K562 (cell line): ENCODE data around the gene ZDHHC17. TPM values are rescaled to one million over a fixed set of nuclear protein-coding genes. Genes with fewer than 3 reads are reported as not detected.
A peak's percentile ranks its signal among the peaks of the same experiment; 100 is the strongest.

Experiments
- ARID1B ChIP-seq: fragments of 450-650 bp; IDR thresholded peaks from 2 replicates; pipeline ENCODE4 v1.6.1; 2016; ENCODE audit warnings: antibody characterized with exemption, mild to moderate bottlenecking, inconsistent platforms
- EHMT2 ChIP-seq: fragments of 450-650 bp; IDR thresholded peaks from 2 replicates; pipeline ENCODE4 v1.6.1; 2018; ENCODE audit warnings: antibody characterized with exemption
- KDM5B ChIP-seq: fragments of 200-600 bp; sonication (generic); IDR thresholded peaks from 2 replicates; pipeline ENCODE4 v1.6.1; 2012; ENCODE audit warnings: low read depth, mild to moderate bottlenecking, moderate library complexity, low read length, control low read depth, inconsistent platforms; ENCODE audit not compliant: insufficient replicate concordance
- NCOR1 ChIP-seq: fragments of 450-650 bp; IDR thresholded peaks from 2 replicates; pipeline ENCODE4 v1.6.1; 2016; ENCODE audit warnings: mild to moderate bottlenecking, moderate library complexity
- POLR3A ChIP-seq: IDR thresholded peaks from 2 replicates; pipeline ENCODE4 v1.6.1; 2011; ENCODE audit warnings: borderline replicate concordance, mild to moderate bottlenecking, moderate library complexity; ENCODE audit not compliant: insufficient read length, insufficient read depth; ENCODE audit errors: extremely low read depth
- STAG1 ChIP-seq: sonication (generic); formaldehyde crosslinking; IDR thresholded peaks from 2 replicates; pipeline ENCODE4 v1.5.0; 2020; ENCODE audit warnings: missing genetic modification reagents, borderline replicate concordance
- TARDBP ChIP-seq: fragments of 450-650 bp; IDR thresholded peaks from 2 replicates; pipeline ENCODE4 v1.6.1; 2016
- polyA plus RNA-seq, 8 experiments: library from polyadenylated mRNA; depleted of rRNA in 4 of 8; stranded (reverse) in 5 of 8; unstranded in 3 of 8; fragments of >200 nt; fragmentation: Nextera tagmentation in 2 of 8; fragmentation: Illumina TruSeq in 1 of 8; extraction: Ambion mirVana in 2 of 8; extraction: Trizol in 1 of 8; gene quantifications; 2 replicates each; pipeline versions ENCODE4 v1.2.1 to v1.2.3, GENCODE V29; 2011 to 2014; ENCODE audit warnings: inconsistent platforms in 1 of 8, missing spikeins in 1 of 8
- total RNA-seq, 7 experiments: library from RNA; depleted of rRNA in 6 of 7; stranded (reverse); fragments of >200 nt in 6 of 7; fragmentation: Illumina TruSeq in 2 of 7; extraction: Trizol in 2 of 7; gene quantifications; 2 replicates each; pipeline versions ENCODE4 v1.2.1 to v1.2.3, GENCODE V29; 2011 to 2021; ENCODE audit warnings: low replicate concordance in 1 of 7
- TF ChIP-seq, protein P1 (sequence below): sonication (generic); formaldehyde crosslinking; IDR thresholded peaks from 2 replicates; pipeline ENCODE4 v1.8.0; 2022; ENCODE audit warnings: missing genetic modification reagents, mild to moderate bottlenecking, borderline replicate concordance
- TF ChIP-seq, protein P2 (sequence below): fragments of 450-650 bp; IDR thresholded peaks from 2 replicates; pipeline ENCODE4 v1.6.1; 2016; ENCODE audit warnings: borderline replicate concordance
- TF ChIP-seq, protein P3 (sequence below): fragments of 250-450 bp; sonication (Bioruptor Pico); IDR thresholded peaks from 2 replicates; pipeline ENCODE4 v1.4.0; 2020; ENCODE audit warnings: mild to moderate bottlenecking

Gene ZDHHC17
- total and polyA plus RNA-seq, 9 of the 15 experiments (the other 6 are each of a cell fraction or from before 2014, with no cell fraction given): 6.7 to 66.0 (median 27.5) TPM

DNA sequence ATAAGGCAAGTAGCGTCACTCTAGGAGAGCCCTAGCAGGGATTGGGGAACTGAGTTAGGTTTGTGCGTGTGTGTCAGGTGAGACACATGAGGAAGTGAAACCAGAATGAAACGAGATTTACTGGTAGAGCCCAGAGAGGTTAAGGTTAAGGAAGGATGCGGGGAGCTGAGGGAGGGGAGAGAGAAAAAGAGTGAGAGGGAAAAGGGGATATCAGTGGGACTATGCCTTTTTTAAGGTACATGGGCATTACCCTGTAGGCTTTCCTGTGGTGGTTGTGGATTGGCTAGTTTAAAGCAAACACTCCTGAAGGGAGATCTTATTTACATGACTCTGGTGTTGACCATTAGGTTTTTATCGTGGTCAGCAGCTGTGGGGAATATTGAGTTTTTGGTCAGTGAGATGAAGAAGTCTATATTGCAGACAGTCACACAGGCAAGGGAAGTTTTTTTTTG lies 13.9 kb downstream of the ZDHHC17 start (continued):
- no peak for TF ChIP-seq KDM5B
- TF ChIP-seq, protein P1, sequence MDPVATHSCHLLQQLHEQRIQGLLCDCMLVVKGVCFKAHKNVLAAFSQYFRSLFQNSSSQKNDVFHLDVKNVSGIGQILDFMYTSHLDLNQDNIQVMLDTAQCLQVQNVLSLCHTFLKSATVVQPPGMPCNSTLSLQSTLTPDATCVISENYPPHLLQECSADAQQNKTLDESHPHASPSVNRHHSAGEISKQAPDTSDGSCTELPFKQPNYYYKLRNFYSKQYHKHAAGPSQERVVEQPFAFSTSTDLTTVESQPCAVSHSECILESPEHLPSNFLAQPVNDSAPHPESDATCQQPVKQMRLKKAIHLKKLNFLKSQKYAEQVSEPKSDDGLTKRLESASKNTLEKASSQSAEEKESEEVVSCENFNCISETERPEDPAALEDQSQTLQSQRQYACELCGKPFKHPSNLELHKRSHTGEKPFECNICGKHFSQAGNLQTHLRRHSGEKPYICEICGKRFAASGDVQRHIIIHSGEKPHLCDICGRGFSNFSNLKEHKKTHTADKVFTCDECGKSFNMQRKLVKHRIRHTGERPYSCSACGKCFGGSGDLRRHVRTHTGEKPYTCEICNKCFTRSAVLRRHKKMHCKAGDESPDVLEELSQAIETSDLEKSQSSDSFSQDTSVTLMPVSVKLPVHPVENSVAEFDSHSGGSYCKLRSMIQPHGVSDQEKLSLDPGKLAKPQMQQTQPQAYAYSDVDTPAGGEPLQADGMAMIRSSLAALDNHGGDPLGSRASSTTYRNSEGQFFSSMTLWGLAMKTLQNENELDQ: no peak
- TF ChIP-seq, protein P2, sequence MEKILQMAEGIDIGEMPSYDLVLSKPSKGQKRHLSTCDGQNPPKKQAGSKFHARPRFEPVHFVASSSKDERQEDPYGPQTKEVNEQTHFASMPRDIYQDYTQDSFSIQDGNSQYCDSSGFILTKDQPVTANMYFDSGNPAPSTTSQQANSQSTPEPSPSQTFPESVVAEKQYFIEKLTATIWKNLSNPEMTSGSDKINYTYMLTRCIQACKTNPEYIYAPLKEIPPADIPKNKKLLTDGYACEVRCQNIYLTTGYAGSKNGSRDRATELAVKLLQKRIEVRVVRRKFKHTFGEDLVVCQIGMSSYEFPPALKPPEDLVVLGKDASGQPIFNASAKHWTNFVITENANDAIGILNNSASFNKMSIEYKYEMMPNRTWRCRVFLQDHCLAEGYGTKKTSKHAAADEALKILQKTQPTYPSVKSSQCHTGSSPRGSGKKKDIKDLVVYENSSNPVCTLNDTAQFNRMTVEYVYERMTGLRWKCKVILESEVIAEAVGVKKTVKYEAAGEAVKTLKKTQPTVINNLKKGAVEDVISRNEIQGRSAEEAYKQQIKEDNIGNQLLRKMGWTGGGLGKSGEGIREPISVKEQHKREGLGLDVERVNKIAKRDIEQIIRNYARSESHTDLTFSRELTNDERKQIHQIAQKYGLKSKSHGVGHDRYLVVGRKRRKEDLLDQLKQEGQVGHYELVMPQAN: peak; percentile 21; the same call in 1 of the 2 replicates
- peak; percentile 45; the same call in 1 of the 2 replicates for TF ChIP-seq NCOR1
- TF ChIP-seq, protein P3, sequence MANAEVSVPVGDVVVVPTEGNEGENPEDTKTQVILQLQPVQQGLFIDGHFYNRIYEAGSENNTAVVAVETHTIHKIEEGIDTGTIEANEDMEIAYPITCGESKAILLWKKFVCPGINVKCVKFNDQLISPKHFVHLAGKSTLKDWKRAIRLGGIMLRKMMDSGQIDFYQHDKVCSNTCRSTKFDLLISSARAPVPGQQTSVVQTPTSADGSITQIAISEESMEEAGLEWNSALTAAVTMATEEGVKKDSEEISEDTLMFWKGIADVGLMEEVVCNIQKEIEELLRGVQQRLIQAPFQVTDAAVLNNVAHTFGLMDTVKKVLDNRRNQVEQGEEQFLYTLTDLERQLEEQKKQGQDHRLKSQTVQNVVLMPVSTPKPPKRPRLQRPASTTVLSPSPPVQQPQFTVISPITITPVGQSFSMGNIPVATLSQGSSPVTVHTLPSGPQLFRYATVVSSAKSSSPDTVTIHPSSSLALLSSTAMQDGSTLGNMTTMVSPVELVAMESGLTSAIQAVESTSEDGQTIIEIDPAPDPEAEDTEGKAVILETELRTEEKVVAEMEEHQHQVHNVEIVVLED (CRISPR knock-in tag): no peak
- TF ChIP-seq EHMT2: 0 out of 2 replicates have a peak, but pooled peaks have one; percentile 31
- TF ChIP-seq ARID1B: peak; percentile 83
- 0 out of 2 replicates have a peak, but pooled peaks have one; percentile 17 for TF ChIP-seq TARDBP
- no peak for TF ChIP-seq POLR3A
- TF ChIP-seq STAG1 (CRISPR knock-in tag): no peak
- TF ChIP-seq, all 486 proteins: peak for 42
